WTC11 (cell line): Measurements from ENCODE around the gene ALDH2. TPM values are rescaled to one million over a fixed set of nuclear protein-coding genes. Genes with fewer than 3 reads are reported as not detected.

ENCODE experiments used
- ATAC-seq: fragments of 200-7000 bp; cut with Tn5 transposase; 2 replicates; pipeline ENCODE4 v1.10.0; 2021; ENCODE audit warnings: mild to moderate bottlenecking, moderate library complexity
- CTCF ChIA-PET: fragments of 300-600 bp; sonication (Branson Sonifier 250); formaldehyde crosslinking; loops from one replicate; lab custom pipeline; 2021; ENCODE audit warnings: antibody characterized with exemption; lab: Charles Lee
- POLR2A ChIA-PET: fragments of 350-600 bp; sonication (Branson Sonifier 250); formaldehyde crosslinking; loops from one replicate; lab custom pipeline; 2021; ENCODE audit warnings: antibody characterized with exemption; lab: Charles Lee
- DNase-seq: peaks from one replicate; pipeline ENCODE4 v3.0.0; 2021; ENCODE audit warnings: low spot score
- H3K27ac Mint-ChIP-seq: 2 replicates; pipeline ENCODE4 v1.8.0; 2021; ENCODE audit warnings: mixed read lengths
- H3K27me3 Mint-ChIP-seq: 2 replicates; pipeline ENCODE4 v1.8.0; 2021; ENCODE audit warnings: low read depth, mild to moderate bottlenecking, moderate library complexity, mixed read lengths
- H3K36me3 Mint-ChIP-seq: 2 replicates; pipeline ENCODE4 v1.8.0; 2021; ENCODE audit warnings: mixed read lengths
- H3K4me1 Mint-ChIP-seq: 2 replicates; pipeline ENCODE4 v1.8.0; 2022; ENCODE audit warnings: mixed read lengths
- H3K4me3 Mint-ChIP-seq: 2 replicates; pipeline ENCODE4 v1.8.0; 2021; ENCODE audit warnings: mild to moderate bottlenecking, moderate library complexity, mixed read lengths
- H3K9me3 Mint-ChIP-seq: 2 replicates; pipeline ENCODE4 v1.8.0; 2021; ENCODE audit warnings: mixed read lengths
- ARID4B ChIP-seq: sonication (generic); formaldehyde crosslinking; IDR thresholded peaks from 2 replicates; pipeline ENCODE4 v1.8.0; 2023; ENCODE audit warnings: missing genetic modification reagents, mild to moderate bottlenecking, borderline replicate concordance
- ERG ChIP-seq: fragments of 250-450 bp; sonication (Bioruptor Pico); IDR thresholded peaks from 2 replicates; pipeline ENCODE4 v1.8.0; 2021; ENCODE audit warnings: mild to moderate bottlenecking
- GABPB1 ChIP-seq: sonication (generic); formaldehyde crosslinking; IDR thresholded peaks from 2 replicates; pipeline ENCODE4 v1.8.1; 2023; ENCODE audit warnings: mild to moderate bottlenecking, missing genetic modification reagents
- GRHL2 ChIP-seq: fragments of 250-450 bp; sonication (Bioruptor Pico); IDR thresholded peaks from 2 replicates; pipeline ENCODE4 v1.8.0; 2022; ENCODE audit warnings: mild to moderate bottlenecking, moderate library complexity; ENCODE audit not compliant: insufficient replicate concordance, severe bottlenecking
- HMGA2 ChIP-seq: fragments of 250-450 bp; sonication (Bioruptor Pico); IDR thresholded peaks from 2 replicates; pipeline ENCODE4 v1.4.0; 2021; ENCODE audit warnings: mild to moderate bottlenecking, moderate library complexity
- MYBL2 ChIP-seq: sonication (generic); formaldehyde crosslinking; IDR thresholded peaks from 2 replicates; pipeline ENCODE4 v1.8.1; 2023; ENCODE audit warnings: mild to moderate bottlenecking, moderate library complexity, missing genetic modification reagents
- NR1H2 ChIP-seq: sonication (generic); formaldehyde crosslinking; IDR thresholded peaks from 2 replicates; pipeline ENCODE4 v1.9.0; 2021; ENCODE audit warnings: mild to moderate bottlenecking, moderate library complexity, missing genetic modification reagents
- PRDM15 ChIP-seq: sonication (generic); formaldehyde crosslinking; IDR thresholded peaks from 2 replicates; pipeline ENCODE4 v1.8.0; 2022; ENCODE audit warnings: missing genetic modification reagents
- RELA ChIP-seq: sonication (generic); formaldehyde crosslinking; IDR thresholded peaks from 2 replicates; pipeline ENCODE4 v1.8.1; 2022; ENCODE audit warnings: missing genetic modification reagents, mild to moderate bottlenecking, borderline replicate concordance
- TP53 ChIP-seq: sonication (generic); formaldehyde crosslinking; IDR thresholded peaks from 2 replicates; pipeline ENCODE4 v1.8.1; 2023; ENCODE audit warnings: mild to moderate bottlenecking, missing genetic modification reagents
- ZBTB21 ChIP-seq: sonication (generic); formaldehyde crosslinking; IDR thresholded peaks from 2 replicates; pipeline ENCODE4 v1.8.1; 2023; ENCODE audit warnings: mild to moderate bottlenecking, missing genetic modification reagents, borderline replicate concordance
- ZBTB43 ChIP-seq: sonication (generic); formaldehyde crosslinking; IDR thresholded peaks from 2 replicates; pipeline ENCODE4 v1.8.1; 2023; ENCODE audit warnings: mild to moderate bottlenecking, missing genetic modification reagents
- ZNF263 ChIP-seq: sonication (generic); formaldehyde crosslinking; IDR thresholded peaks from 2 replicates; pipeline ENCODE4 v1.8.1; 2022; ENCODE audit warnings: low read depth, mild to moderate bottlenecking, moderate library complexity, missing genetic modification reagents
- ZNF317 ChIP-seq: sonication (generic); formaldehyde crosslinking; IDR thresholded peaks from 2 replicates; pipeline ENCODE4 v1.8.1; 2023; ENCODE audit warnings: low read depth, mild to moderate bottlenecking, moderate library complexity, missing genetic modification reagents, borderline replicate concordance
- ZNF425 ChIP-seq: fragments of 250-450 bp; sonication (Bioruptor Pico); conservative IDR thresholded peaks from 2 replicates; pipeline ENCODE4 v1.9.0; 2021; ENCODE audit warnings: mild to moderate bottlenecking
- total RNA-seq: library from RNA; stranded (reverse); gene quantifications from 3 replicates; pipeline ENCODE4 v1.2.3, GENCODE V29; 2021

The ALDH2 gene
- total RNA-seq, 1 experiment from 2014 or later = 36.7 TPM

GRCh38 chr12:111756196-111756595 is 10.5 kb upstream of the ALDH2 start:
- Mint-ChIP-seq H3K4me3 (no peak overlapping the region), H3K4me1 (peaks cover 15% of the 10 kb centered on the region), H3K27ac (no peak overlapping the region), H3K36me3 (no peaks in the 10 kb centered on the region; the same call in 1 of the 2 replicates), H3K27me3 (no peaks in the 10 kb centered on the region), H3K9me3 (no peaks in the 10 kb centered on the region)
- DNase-seq = no peak
- POLR2A ChIA-PET = interaction anchor here (0.6 kb wide), 1 partner anchor 58 kb away, joined by 3 read pairs; no protein-coding TSS in a partner anchor
- TF ChIP-seq ZNF263 (CRISPR knock-in tag) (no peak), ZNF317 (CRISPR knock-in tag) (no peak), ZBTB21 (CRISPR knock-in tag) (no peak), RELA (CRISPR knock-in tag) (no peak), ARID4B (no peak), NR1H2 (CRISPR knock-in tag) (no peak), GRHL2 (CRISPR knock-in tag) (no peak), HMGA2 (CRISPR knock-in tag) (no peak), ZNF425 (no peak), TP53 (no peak), PRDM15 (CRISPR knock-in tag) (no peak), ERG (CRISPR knock-in tag) (no peak), MYBL2 (CRISPR knock-in tag) (no peak), GABPB1 (CRISPR knock-in tag) (no peak), ZBTB43 (CRISPR knock-in tag) (no peak)
- no peak for ATAC-seq
- CTCF ChIA-PET = no interaction called here
